Breast epithelium (tissue), 3 donors: Measurements from ENCODE around the gene SLC12A7.

Experiments used
- CTCF ChIP-seq, 3 donors: fragments of 450-650 bp; IDR thresholded peaks; one replicate each; pipeline ENCODE4 v1.5.1; 2016 to 2017; ENCODE audit warnings: antibody characterized with exemption in 3 of 3, mild to moderate bottlenecking in 3 of 3, moderate library complexity in 3 of 3
- POLR2A ChIP-seq: fragments of 450-650 bp; IDR thresholded peaks from one replicate; pipeline ENCODE4 v1.6.1; 2016; ENCODE audit warnings: antibody characterized with exemption, mild to moderate bottlenecking, moderate library complexity
- POLR2AphosphoS5 ChIP-seq, 3 donors: sonication (generic); formaldehyde crosslinking; IDR thresholded peaks; one replicate each; pipeline ENCODE4 v1.6.1; 2017; ENCODE audit warnings: antibody characterized with exemption in 3 of 3

- TF ChIP-seq CTCF (IDR thresholded peaks at IDR 0.05) = no peak
- TF ChIP-seq POLR2A = no peak
- TF ChIP-seq POLR2AphosphoS5 (IDR thresholded peaks at IDR 0.05) = no peak
These were observed 74.0 kb downstream of the SLC12A7 start for GRCh38 chr5:1037671-1038416.
